GM06990 (cell line): Measurements from ENCODE around the gene KCNT1.

Source experiments
- DNase-seq: peaks from one replicate; pipeline ENCODE4 v3.0.0-alpha.2; 2011; ENCODE audit not compliant: insufficient read length; ENCODE audit errors: extremely low read depth
- H3K27me3 ChIP-seq: replicated peaks from 2 replicates; pipeline ENCODE4 v1.6.0; 2011; ENCODE audit warnings: low read length; ENCODE audit not compliant: control insufficient read depth, insufficient read depth
- H3K36me3 ChIP-seq: 2 replicates; pipeline ENCODE4 v1.5.1; 2011; ENCODE audit warnings: low read length; ENCODE audit not compliant: control insufficient read depth, insufficient read depth
- H3K4me3 ChIP-seq: replicated peaks from 2 replicates; pipeline ENCODE4 v1.5.1; 2011; ENCODE audit warnings: low read depth, mild to moderate bottlenecking, control low read depth, low read length
- CTCF ChIP-seq: IDR thresholded peaks from 2 replicates; pipeline ENCODE4 v1.5.1; 2011; ENCODE audit warnings: low read length, control low read depth, mild to moderate bottlenecking, inconsistent platforms; ENCODE audit not compliant: insufficient read depth, poor library complexity, severe bottlenecking

The KCNT1 gene

GRCh38 chr9:135696446-135696845 lies 5.5 kb upstream of the KCNT1 start:
- no peak for TF ChIP-seq CTCF
- H3K4me3 ChIP-seq, result no peak overlapping the region
- H3K27me3 ChIP-seq, result no peaks in the 10 kb centered on the region; the same call in none of the 2 replicates
- no peak for DNase-seq
- H3K36me3 ChIP-seq, result no peaks in the 10 kb centered on the region

- DNase-seq, result no peak
- Histone ChIP-seq H3K36me3 (no peaks in the 10 kb centered on the region), H3K27me3 (no peaks in the 10 kb centered on the region; the same call in 1 of the 2 replicates), H3K4me3 (no peak overlapping the region)
- no peak for TF ChIP-seq CTCF
These were observed 4.8 kb upstream of the KCNT1 start for GRCh38 chr9:135697226-135697625.

- no peak for TF ChIP-seq CTCF
These were observed 3.7 kb upstream of the KCNT1 start for GRCh38 chr9:135698236-135698635.

GRCh38 chr9:135698767-135699166 lies 3.2 kb upstream of the KCNT1 start:
- Histone ChIP-seq H3K27me3 (no peaks in the 10 kb centered on the region; the same call in 1 of the 2 replicates), H3K36me3 (no peaks in the 10 kb centered on the region), H3K4me3 (no peak overlapping the region)
- TF ChIP-seq CTCF, result no peak
- DNase-seq, result no peak

More at GRCh38 chr9:135698236-135698635, 3.7 kb upstream of the KCNT1 start:
- H3K36me3 ChIP-seq, result no peaks in the 10 kb centered on the region
- no peak for DNase-seq
- no peaks in the 10 kb centered on the region; the same call in 1 of the 2 replicates for H3K27me3 ChIP-seq
- H3K4me3 ChIP-seq, result no peak overlapping the region

- Histone ChIP-seq H3K4me3 (no peak within 1 kb of the TSS), H3K36me3 (no peaks in the 10 kb centered on the region), H3K27me3 (no peaks in the 10 kb centered on the region; the same call in 1 of the 2 replicates)
- TF ChIP-seq CTCF, result no peak
- no peak for DNase-seq
These were observed 2.5 kb upstream of the KCNT1 start, which contains the start of gene SOHLH1 for GRCh38 chr9:135699440-135699839. TSS of gene SOHLH1 (minus strand) at chr9:135699481. CDS start at chr9:135699467, 14 bp downstream.

- H3K27me3 ChIP-seq, result no peaks in the 10 kb centered on the region; the same call in 1 of the 2 replicates
- no peak for TF ChIP-seq CTCF
- H3K36me3 ChIP-seq, result no peaks in the 10 kb centered on the region
- no peak overlapping the region for H3K4me3 ChIP-seq
- no peak for DNase-seq
These were observed 1.5 kb upstream of the KCNT1 start for GRCh38 chr9:135700525-135700924.
